ENCODE results near the gene MAK.

The MAK gene

GRCh38 chr6:10740061-10740460 is 98.3 kb downstream of the MAK start:
- no peaks in the 10 kb centered on the region for H3K4me1 ChIP-seq (ENCODE audit: insufficient read depth, low read length)

DNA sequence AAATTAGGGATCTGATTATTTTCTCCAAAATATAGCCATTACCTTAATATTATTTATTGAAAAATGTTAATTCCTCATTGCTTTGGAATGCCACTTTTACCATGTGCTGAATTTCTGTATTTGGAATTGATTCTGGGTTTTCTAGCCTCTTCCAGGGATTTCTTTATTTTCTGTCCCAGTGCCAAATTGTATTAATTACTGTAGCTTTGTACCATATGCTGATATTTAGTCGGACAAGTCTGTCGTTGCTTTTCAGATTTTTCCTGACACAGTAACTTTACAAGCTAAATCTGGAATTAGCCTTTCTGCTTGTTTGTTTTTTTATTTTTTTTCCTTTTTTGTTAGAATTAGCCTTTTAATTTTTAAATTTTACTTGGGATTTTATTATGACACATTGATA is 101.6 kb downstream of the MAK start:
- no peaks in the 10 kb centered on the region for H4K20me1 ChIP-seq (ENCODE audit: insufficient read depth, low read length)
- H3K4me1 ChIP-seq (ENCODE audit: insufficient read depth, low read length), result no peaks in the 10 kb centered on the region
- no peak overlapping the region for H3K9ac ChIP-seq (ENCODE audit: low read depth, low read length)
- H3K36me3 ChIP-seq (ENCODE audit: insufficient read depth, low read length), result peaks cover 17% of the 10 kb centered on the region; the same call in 1 of the 2 replicates
- H2AFZ ChIP-seq (ENCODE audit: low read depth, low read length), result no peak overlapping the region
- no peak for DNase-seq
- no peaks in the 10 kb centered on the region for H3K79me2 ChIP-seq (ENCODE audit: insufficient read depth, low read length)
- H3K27ac ChIP-seq (ENCODE audit: low read length), result no peak overlapping the region
- no peaks in the 10 kb centered on the region for H3K27me3 ChIP-seq (ENCODE audit: insufficient read depth, low read length, poor library complexity)
- H3K9me3 ChIP-seq (ENCODE audit: insufficient read depth, low read length, severe bottlenecking), result no peaks in the 10 kb centered on the region
- H3K4me2 ChIP-seq (ENCODE audit: insufficient read depth, low read length), result no peak overlapping the region
- no peak for ATAC-seq (ENCODE audit: insufficient read depth, low read depth)
- H3K4me3 ChIP-seq (ENCODE audit: low read depth in 1 of 2, low read length in 2 of 2), result no peak overlapping the region
- TF ChIP-seq, protein P1, sequence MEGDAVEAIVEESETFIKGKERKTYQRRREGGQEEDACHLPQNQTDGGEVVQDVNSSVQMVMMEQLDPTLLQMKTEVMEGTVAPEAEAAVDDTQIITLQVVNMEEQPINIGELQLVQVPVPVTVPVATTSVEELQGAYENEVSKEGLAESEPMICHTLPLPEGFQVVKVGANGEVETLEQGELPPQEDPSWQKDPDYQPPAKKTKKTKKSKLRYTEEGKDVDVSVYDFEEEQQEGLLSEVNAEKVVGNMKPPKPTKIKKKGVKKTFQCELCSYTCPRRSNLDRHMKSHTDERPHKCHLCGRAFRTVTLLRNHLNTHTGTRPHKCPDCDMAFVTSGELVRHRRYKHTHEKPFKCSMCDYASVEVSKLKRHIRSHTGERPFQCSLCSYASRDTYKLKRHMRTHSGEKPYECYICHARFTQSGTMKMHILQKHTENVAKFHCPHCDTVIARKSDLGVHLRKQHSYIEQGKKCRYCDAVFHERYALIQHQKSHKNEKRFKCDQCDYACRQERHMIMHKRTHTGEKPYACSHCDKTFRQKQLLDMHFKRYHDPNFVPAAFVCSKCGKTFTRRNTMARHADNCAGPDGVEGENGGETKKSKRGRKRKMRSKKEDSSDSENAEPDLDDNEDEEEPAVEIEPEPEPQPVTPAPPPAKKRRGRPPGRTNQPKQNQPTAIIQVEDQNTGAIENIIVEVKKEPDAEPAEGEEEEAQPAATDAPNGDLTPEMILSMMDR (IDR thresholded peaks at IDR 0.05; ENCODE audit: borderline replicate concordance, extremely low read depth, low read length, poor library complexity, severe bottlenecking), result no peak
- no peak for TF ChIP-seq EZH2 (IDR thresholded peaks at IDR 0.05; ENCODE audit: borderline replicate concordance, low read depth, low read length, severe bottlenecking)

More at GRCh38 chr6:10740061-10740460, 98.3 kb downstream of the MAK start:
- DNase-seq (no peak), ATAC-seq (ENCODE audit: insufficient read depth, low read depth) (no peak)
- Histone ChIP-seq H3K27me3 (ENCODE audit: insufficient read depth, low read length, poor library complexity) (no peaks in the 10 kb centered on the region), H4K20me1 (ENCODE audit: insufficient read depth, low read length) (no peaks in the 10 kb centered on the region), H3K9me3 (ENCODE audit: insufficient read depth, low read length, severe bottlenecking) (no peaks in the 10 kb centered on the region), H3K27ac (ENCODE audit: low read length) (no peak overlapping the region), H3K9ac (ENCODE audit: low read depth, low read length) (no peak overlapping the region), H3K4me3 (ENCODE audit: low read depth in 1 of 2, low read length in 2 of 2) (no peak overlapping the region), H3K4me2 (ENCODE audit: insufficient read depth, low read length) (no peak overlapping the region), H2AFZ (ENCODE audit: low read depth, low read length) (no peak overlapping the region), H3K36me3 (ENCODE audit: insufficient read depth, low read length) (no peaks in the 10 kb centered on the region; the same call in 1 of the 2 replicates), H3K79me2 (ENCODE audit: insufficient read depth, low read length) (no peaks in the 10 kb centered on the region)
- TF ChIP-seq, protein P1 (IDR thresholded peaks at IDR 0.05; ENCODE audit: borderline replicate concordance, extremely low read depth, low read length, poor library complexity, severe bottlenecking), result no peak
- TF ChIP-seq EZH2 (IDR thresholded peaks at IDR 0.05; ENCODE audit: borderline replicate concordance, low read depth, low read length, severe bottlenecking), result no peak

DNA sequence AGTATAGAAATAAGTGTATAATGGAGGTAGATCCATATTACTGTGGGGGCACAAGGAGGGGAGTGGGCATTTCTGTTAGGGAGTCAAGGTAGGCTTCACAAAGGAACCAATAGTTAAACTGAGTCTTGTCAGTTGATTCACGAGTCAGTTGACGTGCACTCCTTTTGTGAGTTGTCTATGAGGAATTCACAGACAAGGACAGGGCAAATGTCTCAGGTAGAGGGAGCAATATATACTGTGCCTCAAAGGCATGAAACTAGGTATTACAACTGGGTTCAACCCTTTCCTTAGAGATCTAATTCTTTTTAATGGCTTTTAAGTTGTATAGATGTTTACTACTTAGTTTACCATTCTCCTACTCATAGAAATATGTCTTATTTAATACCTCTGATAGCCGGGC is 104.5 kb downstream of the MAK start:
- Histone ChIP-seq H3K36me3 (ENCODE audit: insufficient read depth, low read length) (peaks cover 41% of the 10 kb centered on the region), H3K9ac (ENCODE audit: low read depth, low read length) (no peak overlapping the region), H3K4me2 (ENCODE audit: insufficient read depth, low read length) (no peak overlapping the region), H3K4me1 (ENCODE audit: insufficient read depth, low read length) (no peaks in the 10 kb centered on the region), H3K79me2 (ENCODE audit: insufficient read depth, low read length) (no peaks in the 10 kb centered on the region), H3K4me3 (ENCODE audit: low read depth in 1 of 2, low read length in 2 of 2) (no peak overlapping the region), H3K27me3 (ENCODE audit: insufficient read depth, low read length, poor library complexity) (no peaks in the 10 kb centered on the region), H3K9me3 (ENCODE audit: insufficient read depth, low read length, severe bottlenecking) (no peaks in the 10 kb centered on the region), H3K27ac (ENCODE audit: low read length) (no peak overlapping the region), H4K20me1 (ENCODE audit: insufficient read depth, low read length) (no peaks in the 10 kb centered on the region), H2AFZ (ENCODE audit: low read depth, low read length) (no peak overlapping the region)
- DNase-seq, result no peak
- ATAC-seq (ENCODE audit: insufficient read depth, low read depth), result no peak
- TF ChIP-seq EZH2 (IDR thresholded peaks at IDR 0.05; ENCODE audit: borderline replicate concordance, low read depth, low read length, severe bottlenecking), result no peak
- TF ChIP-seq, protein P1 (IDR thresholded peaks at IDR 0.05; ENCODE audit: borderline replicate concordance, extremely low read depth, low read length, poor library complexity, severe bottlenecking), result no peak

Measured in DND-41 (cell line).